ENCODE results near the gene SEM1.
"Not testable (repeated sequence)": the region's sequence is repeated elsewhere in the genome, so short reads cannot be mapped to it uniquely, and the experiment has no call there.

Gene SEM1

DNA sequence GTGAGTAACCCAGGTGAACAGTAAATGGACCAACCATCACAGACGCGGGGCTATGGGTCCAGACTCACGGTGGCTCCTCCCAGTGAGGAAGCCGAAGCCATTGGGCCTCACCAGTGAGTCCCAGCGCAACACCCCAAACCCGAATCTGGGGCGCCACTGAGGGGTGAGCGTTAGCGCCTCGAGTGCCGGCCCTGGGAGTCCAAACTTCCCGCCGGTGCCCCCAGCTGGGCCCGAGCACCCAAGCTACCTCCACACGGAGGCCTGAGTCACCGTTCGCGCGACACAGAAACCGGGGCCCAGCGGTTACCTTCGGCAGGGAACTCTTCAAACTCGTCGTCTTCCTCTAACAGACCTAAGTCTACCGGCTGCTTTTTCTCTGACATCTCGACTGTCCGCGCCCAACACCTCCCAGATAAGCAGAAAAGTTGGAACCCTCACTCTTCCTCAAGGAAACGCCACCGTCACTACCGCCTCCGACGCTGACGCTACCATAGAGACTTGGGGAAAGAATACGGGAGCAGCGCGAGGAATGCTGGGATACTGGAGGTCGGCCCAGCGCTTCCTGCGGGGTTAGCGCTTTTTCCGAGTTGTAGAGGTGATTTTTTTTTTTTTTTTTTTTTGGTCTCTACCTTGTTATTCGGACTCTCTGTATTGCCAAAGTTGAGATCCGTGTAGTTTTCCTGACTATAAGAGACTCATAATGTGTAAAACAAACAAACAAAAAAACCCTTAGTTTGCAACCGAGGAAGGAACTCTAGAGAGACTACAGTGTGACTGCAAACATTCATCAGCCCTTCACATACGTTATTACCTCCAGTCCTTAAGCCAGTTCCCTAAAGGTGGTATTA is at the start of gene SEM1:
SEM1 (minus strand) TSS at position 466 of the 848 bp plus-strand sequence; CDS start at position 383, 83 bp downstream.
- DNase-seq, result peak; percentile 65

DNA sequence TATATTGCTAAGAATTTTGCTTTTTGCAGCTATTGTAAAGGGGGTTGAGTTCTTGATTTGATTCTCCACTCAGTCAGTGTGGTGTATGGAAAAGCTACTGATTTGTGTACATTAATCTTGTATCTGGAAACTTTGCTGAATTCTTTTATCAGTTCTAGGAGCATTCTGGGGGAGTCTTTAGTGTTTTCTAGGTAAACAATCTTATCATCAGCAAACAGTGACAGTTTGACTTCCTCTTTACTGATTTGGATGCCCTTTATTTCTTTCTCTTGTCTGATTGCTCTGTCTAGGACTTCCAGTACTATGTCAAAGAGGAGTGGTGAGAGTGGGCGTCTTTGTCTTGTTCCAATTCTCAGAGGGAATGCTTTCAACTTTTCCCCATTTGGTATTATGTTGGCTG is 48.2 kb upstream of the SEM1 start:
- DNase-seq, result not testable (repeated sequence)

GRCh38 chr7:96747418-96747940 is 37.8 kb upstream of the SEM1 start:
- DNase-seq, result no peak

DNA sequence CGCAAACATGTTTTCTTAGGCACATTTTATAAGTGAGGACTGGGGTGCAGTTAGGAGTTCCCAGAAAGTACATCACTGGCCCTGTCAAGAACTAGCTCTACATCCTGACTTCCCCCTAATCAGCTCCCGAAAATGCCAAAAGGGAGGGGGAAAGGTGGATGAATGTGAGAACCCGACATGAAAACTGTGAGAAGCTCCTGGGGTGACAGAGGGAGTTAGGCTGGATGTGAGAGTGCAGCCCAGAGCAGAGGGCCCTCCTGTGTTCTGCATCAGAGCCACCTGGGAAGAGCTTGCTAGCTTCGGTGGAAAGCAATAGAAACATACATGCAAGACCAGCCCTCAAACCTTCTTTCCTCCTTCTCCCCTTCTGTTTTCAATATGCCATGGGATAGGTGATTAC is 30.5 kb upstream of the SEM1 start:
- DNase-seq, result no peak

GRCh38 chr7:96739609-96740008 is 30.0 kb upstream of the SEM1 start:
- DNase-seq, result no peak

- DNase-seq, result no peak
These were observed 29.5 kb upstream of the SEM1 start for GRCh38 chr7:96739167-96739566.

GRCh38 chr7:96738705-96739104 is 29.1 kb upstream of the SEM1 start:
- DNase-seq, result no peak

GRCh38 chr7:96737545-96738050 is 28.0 kb upstream of the SEM1 start:
- DNase-seq, result no peak

GRCh38 chr7:96734343-96734742 is 24.7 kb upstream of the SEM1 start:
- no peak for DNase-seq

- no peak for DNase-seq
These were observed 20.2 kb upstream of the SEM1 start for GRCh38 chr7:96729820-96730219.

DNA sequence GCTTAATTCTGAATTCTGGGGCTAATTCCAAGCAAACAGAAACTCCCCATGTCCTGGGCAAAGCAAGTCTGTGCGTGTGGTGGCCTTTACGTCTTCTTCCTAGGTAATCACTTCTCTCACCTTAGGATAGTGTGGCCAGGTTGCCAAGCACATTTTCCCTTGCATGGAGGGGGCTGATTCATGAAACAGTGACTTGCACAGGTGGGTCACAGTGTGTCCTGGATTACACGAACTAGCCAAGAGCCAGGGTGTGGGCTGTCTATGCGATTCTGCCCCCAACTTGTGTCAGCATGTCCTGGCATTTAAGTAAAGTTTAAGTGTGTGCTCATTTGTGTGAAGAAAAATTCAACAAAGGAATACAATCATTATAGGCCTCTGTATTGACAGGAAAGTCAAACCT is 18.5 kb upstream of the SEM1 start:
- no peak for DNase-seq

DNA sequence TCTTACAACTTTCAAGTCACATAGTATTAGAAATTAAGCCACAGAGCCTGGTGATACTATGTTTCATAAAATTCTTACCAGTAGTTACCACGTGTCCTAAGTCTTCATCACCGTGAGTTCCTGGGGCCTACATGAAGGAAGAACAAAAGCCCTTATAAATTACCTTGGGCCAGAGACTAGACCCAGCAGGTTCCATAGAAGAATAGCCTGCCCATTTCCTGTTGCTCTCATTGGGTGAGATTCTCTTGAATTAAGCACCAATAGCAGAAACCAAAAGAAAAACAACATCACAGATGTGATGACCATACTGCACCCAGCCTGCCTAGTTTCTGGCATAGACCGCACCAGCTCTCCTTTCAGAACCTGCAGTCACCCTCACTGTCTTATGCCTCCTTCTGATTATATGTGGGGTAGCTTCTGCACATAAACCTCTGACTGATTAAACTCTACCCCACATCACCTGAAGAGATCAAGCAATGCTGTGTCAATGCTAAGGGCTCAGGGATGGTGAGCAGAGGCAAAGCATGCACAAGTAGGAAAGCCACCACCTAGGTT is 18.0 kb upstream of the SEM1 start:
- DNase-seq, result no peak

DNA sequence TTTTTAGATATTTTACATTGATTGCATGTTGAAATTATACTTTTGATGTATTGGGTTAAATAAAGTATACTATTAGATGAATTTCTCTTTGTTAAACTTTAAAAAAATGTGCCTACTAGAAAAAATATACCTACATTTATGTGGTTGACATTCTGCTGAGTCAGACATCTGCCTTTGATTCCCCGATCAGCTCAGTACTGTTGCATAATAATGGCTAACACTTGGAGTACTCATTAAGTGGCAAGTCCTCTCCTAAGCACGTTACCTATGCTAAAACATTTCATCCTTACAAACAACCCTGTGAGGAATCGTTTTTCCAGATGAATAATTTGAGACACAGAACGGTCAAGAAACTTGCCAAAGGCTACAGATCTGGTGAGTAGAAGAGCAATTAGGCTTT is 14.0 kb upstream of the SEM1 start:
- no peak for DNase-seq

- DNase-seq, result not testable (repeated sequence)
These were observed 13.3 kb upstream of the SEM1 start for GRCh38 chr7:96722928-96723327.

- no peak for DNase-seq
These were observed 11.2 kb upstream of the SEM1 start for GRCh38 chr7:96720843-96721242.

DNA sequence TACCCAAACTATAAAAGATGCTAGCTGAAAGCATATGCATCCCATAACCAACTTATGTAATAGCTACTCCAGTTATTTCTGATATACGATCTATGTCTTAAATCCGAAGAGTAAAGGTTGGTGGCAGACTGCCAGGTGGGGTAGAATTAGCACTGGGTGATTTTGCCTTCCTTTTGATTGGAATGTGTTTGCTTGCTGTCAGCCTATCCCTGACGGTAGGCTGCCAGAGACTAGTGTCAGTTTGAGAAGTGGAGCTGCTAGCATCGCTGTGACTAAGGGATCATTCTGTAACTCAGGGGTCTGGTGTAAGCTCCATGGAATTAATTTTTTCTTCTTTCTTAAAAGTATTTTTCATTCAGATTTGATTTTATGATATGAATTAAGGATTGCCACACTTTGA is 9.5 kb upstream of the SEM1 start:
- no peak for DNase-seq

DNA sequence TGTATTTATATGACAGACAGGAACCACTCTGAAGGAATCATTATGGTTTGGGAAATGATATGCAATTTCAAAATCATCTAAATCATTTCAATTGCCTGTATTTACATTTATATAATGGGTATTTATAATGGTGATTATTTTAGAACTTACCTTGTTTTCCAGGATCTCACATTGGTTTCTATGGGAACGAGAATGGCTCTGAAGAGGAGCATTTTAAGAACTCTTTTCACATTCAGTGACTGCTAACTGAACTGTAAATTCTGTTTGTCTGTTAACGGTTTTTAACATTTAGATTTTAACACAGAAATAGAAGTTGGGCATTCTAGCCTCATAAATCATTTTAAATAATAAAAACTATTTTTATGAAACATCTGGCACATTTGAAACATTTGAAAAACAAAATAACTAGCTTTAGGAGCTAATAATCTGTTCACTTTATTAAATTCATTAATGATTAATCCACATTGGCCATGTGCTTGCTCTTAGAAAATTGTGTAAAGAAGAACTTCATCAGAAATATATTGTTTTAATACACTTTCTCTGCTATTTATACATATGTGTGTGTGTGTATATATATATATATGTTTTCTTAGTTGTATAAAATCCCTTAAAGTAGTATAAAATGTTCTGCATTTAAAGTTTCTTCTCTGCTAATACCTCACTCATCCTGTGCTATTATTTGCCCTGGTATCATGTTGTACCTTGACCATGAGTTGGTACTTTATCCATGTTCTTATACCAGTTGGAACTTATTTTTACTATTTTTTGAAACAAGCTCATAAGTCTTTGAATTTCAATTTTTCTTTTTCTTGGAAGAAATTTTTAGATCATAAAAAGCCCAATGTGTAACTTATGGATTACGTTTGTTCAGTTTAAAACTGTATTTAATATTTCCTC is 8.7 kb upstream of the SEM1 start:
- no peak for DNase-seq

DNA sequence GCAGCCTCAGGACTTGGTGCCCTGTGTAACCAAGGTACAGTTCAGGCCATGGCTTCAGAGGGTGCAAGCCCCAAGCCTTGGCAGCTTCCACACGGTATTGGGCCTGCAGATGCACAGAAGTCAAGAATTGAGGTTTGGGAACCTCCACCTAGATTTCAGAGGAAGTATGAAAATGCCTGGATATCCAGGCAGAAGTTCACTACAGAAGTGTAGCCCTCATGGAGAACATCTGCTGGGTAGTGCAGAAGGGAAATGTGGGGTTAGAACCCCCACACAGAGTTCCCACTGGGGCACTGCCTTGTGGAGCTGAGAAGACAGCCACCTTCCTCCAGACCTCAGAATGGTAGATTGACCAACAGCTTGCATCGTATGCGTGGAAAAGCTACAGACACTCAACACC is 3.4 kb upstream of the SEM1 start:
- DNase-seq, result no peak

DNA sequence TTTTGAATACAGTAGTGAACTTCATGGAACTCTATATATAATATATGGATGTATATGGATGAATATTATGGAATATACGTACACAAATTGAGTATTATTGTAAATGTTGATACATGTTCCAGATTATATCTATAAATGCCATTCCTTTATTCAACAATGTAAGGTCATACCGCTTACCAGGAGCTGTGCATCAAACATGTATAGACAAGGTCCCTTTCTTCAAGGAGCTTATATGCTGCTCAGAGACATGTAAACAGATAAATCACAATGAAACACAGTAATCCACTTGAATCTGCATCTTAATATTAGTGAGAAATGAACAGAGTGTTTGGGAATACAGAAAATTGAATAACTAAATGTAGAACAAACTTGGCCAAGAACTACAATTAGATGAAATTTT is 898 bp upstream of the SEM1 start:
- no peak for DNase-seq

DNA sequence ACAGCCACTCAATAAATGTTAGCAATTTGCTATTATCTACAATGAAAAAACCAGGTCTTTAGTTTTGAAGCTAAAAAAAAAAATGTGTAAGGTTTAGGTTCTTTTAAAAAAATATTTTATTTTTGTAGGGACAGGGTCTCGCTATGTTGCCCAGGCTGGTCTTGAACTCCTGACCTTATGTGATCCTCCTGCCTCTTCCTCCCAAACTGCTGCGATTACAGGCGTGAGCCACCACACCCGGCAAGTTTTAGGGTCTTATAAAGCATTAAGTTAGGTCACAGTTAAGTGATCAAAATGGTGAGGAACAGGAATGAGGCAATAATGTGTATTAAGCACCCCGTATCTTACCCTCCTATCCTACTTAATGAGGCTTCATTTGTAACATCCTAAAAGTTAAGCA is 774 bp downstream of the SEM1 start:
- no peak for DNase-seq

DNA sequence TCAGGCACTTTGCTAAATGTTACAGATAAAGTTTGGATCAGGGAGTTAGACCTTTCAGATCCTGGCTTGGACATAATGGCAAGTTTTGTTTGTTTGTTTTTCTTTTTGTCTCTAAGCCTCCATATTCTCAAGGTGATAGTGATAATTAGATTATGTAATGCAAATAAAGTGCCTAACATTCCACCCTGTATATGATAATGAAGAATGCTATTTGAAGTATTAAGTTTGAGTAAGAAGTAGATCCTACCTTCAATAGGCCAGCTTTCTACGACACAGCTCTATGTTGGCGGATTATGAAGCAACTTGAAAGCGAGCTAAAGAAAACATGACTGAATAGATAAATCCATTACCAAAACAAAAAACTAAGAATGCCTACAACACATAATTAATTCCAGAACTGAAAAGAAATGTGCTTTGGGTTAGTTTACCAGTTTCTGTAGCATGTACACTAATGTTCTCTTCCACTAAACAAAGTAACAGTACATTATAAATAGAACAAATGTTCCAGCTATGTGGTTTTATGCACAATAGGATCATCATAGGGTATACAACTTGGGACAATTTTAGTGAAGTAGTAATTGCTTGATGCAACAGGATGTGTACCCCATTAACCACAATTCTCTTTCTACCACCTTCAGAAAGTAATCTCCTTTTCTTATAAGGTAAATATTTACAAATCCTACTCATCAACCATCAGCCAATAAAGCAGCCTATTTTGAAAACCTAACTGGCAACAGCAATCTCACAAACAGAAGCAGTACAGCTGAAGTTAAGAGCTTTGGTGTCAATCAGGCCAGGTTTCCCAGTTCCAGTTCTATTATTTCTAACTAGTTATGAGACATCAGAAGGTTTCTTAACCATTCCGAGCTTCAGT is 1.5 kb downstream of the SEM1 start:
- no peak for DNase-seq

- no peak for DNase-seq
These were observed 8.4 kb downstream of the SEM1 start for GRCh38 chr7:96701258-96701657.

Measured in stimulated activated naive CD4-positive, alpha-beta T cell treated with Interleukin-2 at 50 U/mL for 16 hours (primary cell).